Measurements from ENCODE around the gene PEPD.
A peak's percentile ranks its signal among the peaks of the same experiment; 100 is the strongest.

Gene PEPD

DNA sequence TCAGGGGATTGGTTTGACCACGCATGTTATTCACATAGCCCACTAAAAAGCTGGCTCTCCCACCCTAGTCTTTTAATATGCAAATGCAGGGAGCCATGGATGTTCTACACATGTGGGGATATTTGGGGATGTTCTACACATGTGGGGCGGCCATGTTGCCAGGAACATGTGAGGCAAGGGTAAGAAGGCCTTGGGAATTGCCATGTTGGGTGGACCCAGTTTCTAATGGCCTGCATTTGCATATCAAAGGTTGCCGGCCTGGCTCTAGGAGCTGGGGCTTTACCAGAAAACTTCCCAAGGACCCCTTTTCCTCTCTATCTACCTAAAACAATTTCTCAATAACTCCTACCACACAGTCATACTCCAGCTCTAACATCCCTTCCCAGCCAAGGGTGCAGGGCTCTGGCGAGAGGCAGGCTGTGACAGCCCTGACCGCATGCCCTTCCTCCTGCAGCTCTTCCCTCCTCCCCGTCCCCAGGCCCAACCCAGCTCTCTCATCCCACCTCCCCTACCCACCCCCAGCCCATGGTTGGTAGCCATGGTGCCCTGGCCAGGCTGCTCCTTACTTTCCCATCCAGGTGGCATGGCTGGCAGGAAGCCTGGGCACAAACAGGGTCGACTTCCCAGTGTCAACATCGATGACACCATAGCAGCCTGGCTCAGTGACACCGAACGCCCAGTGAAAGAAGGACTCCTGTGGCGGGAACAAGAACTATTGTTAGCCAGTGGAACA is 11.0 kb downstream of the PEPD start:
- DNase-seq, result peak in 1 of 3 experiments; percentile 2

GRCh38 chr19:33509774-33510173 is 11.8 kb downstream of the PEPD start:
- DNase-seq, result peak in 2 of 3 experiments; percentile 68 to 81

DNA sequence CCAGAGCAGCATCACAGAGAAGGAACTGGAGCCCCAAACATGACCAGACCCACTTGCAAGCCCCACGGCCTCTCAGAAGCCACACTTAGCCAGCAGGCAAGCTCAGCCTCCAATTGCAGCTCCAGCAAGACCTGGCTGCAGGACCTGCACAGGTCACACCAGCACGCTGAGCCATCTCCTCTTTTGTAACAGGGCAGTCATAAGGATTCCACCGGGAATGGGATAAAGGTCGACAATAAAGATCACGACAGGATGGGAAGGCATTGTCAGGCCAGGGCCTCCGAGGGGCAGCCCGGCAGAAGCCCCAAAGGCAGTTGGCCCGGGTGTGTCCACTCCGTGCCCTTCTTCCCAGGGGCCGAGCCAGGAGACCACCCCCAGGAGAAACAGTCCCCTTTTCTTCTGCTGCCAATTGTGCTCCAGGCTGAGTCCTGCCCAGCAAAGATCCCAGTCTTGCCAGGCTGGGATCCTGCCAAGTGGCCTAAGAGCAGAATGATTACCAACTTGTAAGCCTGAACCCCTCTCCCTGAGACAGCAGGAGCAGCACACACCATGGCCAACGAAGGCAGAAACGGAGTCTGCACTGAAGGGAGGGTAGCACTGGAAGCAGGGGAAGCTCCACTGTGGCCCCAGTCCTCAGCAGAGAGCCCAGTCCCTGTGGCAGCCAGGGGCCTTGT is 12.5 kb downstream of the PEPD start:
- DNase-seq, result no peak

DNA sequence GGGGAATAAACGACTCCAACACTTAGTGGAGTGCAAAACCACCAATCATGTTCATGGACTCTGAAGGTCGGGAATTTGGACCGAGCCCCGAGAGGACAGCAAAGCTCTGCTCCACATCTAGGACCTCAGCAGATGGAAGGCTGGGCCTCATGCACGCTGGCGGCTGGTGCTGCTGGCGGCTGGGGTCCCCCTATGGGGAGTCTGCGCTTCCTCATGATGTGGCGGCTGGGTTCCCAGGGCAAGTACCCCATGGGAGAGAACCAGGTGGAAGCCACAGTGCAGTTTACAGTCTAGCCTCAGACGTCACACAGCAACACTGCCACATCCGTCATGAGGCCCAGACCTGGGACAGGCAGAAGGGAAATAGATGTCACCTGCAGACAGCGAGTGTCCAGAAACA is 13.2 kb downstream of the PEPD start:
- DNase-seq, result no peak

DNA sequence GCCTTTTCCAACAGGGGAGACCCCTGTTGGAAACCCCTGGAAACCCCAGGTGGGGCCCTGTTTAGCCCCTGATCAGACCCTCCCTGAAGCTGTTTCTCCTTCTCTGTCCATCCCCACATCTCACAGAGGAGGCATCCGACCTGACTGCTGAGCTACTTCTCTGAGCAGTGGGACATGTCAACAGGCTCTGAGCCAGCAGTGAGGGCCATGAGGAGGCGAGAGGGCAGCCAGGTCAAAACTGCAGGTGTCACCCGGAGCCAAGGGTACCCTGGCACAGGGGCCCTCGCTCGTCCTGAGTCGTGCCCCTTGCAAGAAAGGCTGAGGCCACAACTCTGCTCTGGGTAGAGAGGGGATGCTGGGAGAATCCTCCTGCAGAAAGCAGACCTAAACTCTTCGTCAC is 13.6 kb downstream of the PEPD start:
- DNase-seq, result no peak

- no peak for DNase-seq
These were observed 14.3 kb downstream of the PEPD start for GRCh38 chr19:33507021-33507956.

- no peak for DNase-seq
These were observed 15.1 kb downstream of the PEPD start for GRCh38 chr19:33506498-33506897.

- DNase-seq, result no peak
These were observed 15.8 kb downstream of the PEPD start for GRCh38 chr19:33505823-33506222.

GRCh38 chr19:33505148-33505547 is 16.4 kb downstream of the PEPD start:
- DNase-seq, result no peak

DNA sequence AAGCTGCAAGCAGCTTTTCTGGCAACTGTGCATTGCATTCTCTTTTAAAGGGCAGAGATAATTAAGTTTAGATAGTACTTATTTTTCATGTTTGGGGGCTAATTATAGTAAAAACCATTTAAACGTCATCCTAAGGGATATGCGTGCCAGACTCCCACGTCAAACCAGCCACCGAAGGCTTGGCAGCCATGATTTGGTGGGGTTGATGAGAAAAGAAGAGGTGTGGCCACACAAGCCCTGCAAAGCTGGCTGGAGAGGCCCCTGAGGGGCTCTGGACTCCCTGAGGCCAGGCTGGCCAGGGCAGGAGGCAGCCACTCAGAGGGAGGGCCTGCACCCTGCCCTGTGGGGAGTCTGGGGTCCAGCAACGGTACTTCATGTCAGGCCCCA is 17.5 kb downstream of the PEPD start:
- no peak for DNase-seq

- DNase-seq, result no peak
These were observed 18.0 kb downstream of the PEPD start for GRCh38 chr19:33503433-33504057.

- DNase-seq, result no peak
These were observed 18.6 kb downstream of the PEPD start for GRCh38 chr19:33503030-33503429.

GRCh38 chr19:33502521-33502920 is 19.1 kb downstream of the PEPD start:
- DNase-seq, result no peak

DNA sequence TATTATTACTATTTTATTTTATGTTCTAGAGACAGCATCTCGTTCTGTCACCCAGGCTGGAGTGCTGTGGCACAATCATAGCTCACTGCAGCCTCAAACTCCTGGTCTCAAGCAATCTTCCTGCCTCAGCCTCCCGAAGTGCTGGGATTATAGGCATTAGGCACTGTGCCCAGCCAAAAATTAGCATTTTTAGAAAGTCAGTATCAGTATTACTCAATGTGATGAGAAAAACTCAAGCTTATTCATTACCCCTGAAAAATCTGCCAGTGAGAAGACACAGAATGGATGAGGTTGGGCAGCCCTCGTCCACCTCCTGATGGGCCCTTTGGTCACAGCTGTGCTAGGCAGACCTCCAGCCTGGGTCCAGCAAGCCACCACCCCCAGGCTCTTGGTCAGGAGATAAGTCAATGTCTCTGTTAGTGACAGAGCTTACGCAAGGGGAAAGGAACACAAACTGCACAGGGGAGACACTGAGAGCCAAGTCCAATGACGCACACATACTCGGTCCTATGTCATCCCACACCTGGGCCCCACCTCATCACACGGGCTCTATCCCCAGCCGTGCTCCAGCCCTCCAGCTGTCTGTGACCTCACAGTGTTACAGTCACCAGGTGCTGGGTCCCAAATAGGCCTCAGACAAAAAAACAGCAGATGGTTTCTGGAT is 19.8 kb downstream of the PEPD start:
- DNase-seq, result no peak

- no peak for DNase-seq
These were observed 20.6 kb downstream of the PEPD start for GRCh38 chr19:33500991-33501390.

- DNase-seq, result no peak
These were observed 21.0 kb downstream of the PEPD start for GRCh38 chr19:33500586-33500985.

- no peak for DNase-seq
These were observed 21.7 kb downstream of the PEPD start for GRCh38 chr19:33499671-33500506.

DNA sequence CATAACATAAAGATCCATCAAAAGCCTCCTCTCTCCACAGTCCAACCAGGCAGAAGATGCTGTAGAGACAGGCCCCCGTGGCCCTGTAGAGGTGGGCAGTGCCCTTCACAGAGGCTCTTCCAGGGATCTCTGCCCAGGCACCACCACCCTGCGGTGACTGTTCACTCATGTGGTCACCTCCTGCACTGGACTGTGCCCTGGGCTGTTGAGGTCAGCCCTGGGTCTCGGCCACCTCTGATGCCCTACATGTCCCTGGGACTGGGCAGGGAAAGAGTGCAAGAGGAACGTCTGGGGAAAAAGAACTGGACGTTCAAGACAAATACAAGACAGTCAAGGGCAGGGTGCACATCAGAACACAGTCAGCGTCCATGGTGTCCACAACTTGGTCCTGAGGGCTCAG is 22.3 kb downstream of the PEPD start:
- DNase-seq, result no peak

- no peak for DNase-seq
These were observed 23.1 kb downstream of the PEPD start for GRCh38 chr19:33498391-33499000.

- no peak for DNase-seq
These were observed 23.8 kb downstream of the PEPD start for GRCh38 chr19:33497778-33498175.

GRCh38 chr19:33497131-33497777 is 24.3 kb downstream of the PEPD start:
- DNase-seq, result no peak

Data from NCI-H1417 (cell line).